Endodermal cell (in vitro differentiated cells): ENCODE results near the gene ANGPTL3. TPM values are rescaled to one million over a fixed set of nuclear protein-coding genes. Genes with fewer than 3 reads are reported as not detected.

Source experiments
- DNase-seq: peaks from one replicate; pipeline ENCODE4 v3.0.0-alpha.2; 2017
- H3K27ac ChIP-seq: 2 replicates; pipeline ENCODE4 v1.5.1; 2013; ENCODE audit warnings: mild to moderate bottlenecking, low read depth, low read length, moderate library complexity
- H3K27me3 ChIP-seq: 2 replicates; pipeline ENCODE4 v1.6.1; 2013; ENCODE audit warnings: mild to moderate bottlenecking, low read length, moderate library complexity; ENCODE audit not compliant: insufficient read depth, control insufficient read depth, poor library complexity, severe bottlenecking
- H3K36me3 ChIP-seq: 2 replicates; pipeline ENCODE4 v1.7.0; 2013; ENCODE audit warnings: mild to moderate bottlenecking, low read length, moderate library complexity; ENCODE audit not compliant: control insufficient read depth, insufficient read depth
- H3K4me1 ChIP-seq: one replicate; pipeline ENCODE4 v1.7.0; 2013; ENCODE audit warnings: low read length; ENCODE audit not compliant: control insufficient read depth, insufficient read depth
- H3K4me3 ChIP-seq: 2 replicates; pipeline ENCODE4 v1.5.1; 2013; ENCODE audit warnings: mild to moderate bottlenecking, low read length, moderate library complexity
- H3K9ac ChIP-seq: 2 replicates; pipeline ENCODE4 v1.6.1; 2013; ENCODE audit warnings: mild to moderate bottlenecking, low read length, moderate library complexity; ENCODE audit not compliant: poor library complexity, severe bottlenecking; ENCODE audit errors: extremely low read depth
- H3K9me3 ChIP-seq: 2 replicates; pipeline ENCODE4 v1.6.1; 2013; ENCODE audit warnings: mild to moderate bottlenecking, low read length, moderate library complexity; ENCODE audit not compliant: control insufficient read depth
- H3K27ac Mint-ChIP-seq: 2 replicates; pipeline ENCODE4 v1.8.0; 2020; ENCODE audit warnings: mixed read lengths
- H3K27me3 Mint-ChIP-seq: 2 replicates; pipeline ENCODE4 v1.8.0; 2021; ENCODE audit warnings: mild to moderate bottlenecking, mixed read lengths; ENCODE audit not compliant: insufficient read depth
- H3K36me3 Mint-ChIP-seq: 2 replicates; pipeline ENCODE4 v1.8.0; 2020; ENCODE audit warnings: low read depth, mixed read lengths
- H3K4me1 Mint-ChIP-seq: 2 replicates; pipeline ENCODE4 v1.8.0; 2020; ENCODE audit warnings: mixed read lengths
- H3K4me3 Mint-ChIP-seq: 2 replicates; pipeline ENCODE4 v1.8.0; 2020; ENCODE audit warnings: mild to moderate bottlenecking, moderate library complexity, mixed read lengths
- H3K9me3 Mint-ChIP-seq: 2 replicates; pipeline ENCODE4 v1.8.0; 2020; ENCODE audit warnings: mild to moderate bottlenecking, mixed read lengths
- WGBS, 2 experiments: methylation state at CpG; one replicate each; pipeline versions ENCODE4 v1.1.5 to v1.1.7; 2013; ENCODE audit warnings: missing lambda C conversion rate in 2 of 2, mixed read lengths in 1 of 2; ENCODE audit not compliant: insufficient coverage in 1 of 2, insufficient read length in 1 of 2; 5-methylcytosine and 5-hydroxymethylcytosine counted together
- total RNA-seq, 2 donors: library from RNA; stranded (reverse); fragmentation: NEBNext Ultra II Directional in 1 of 2; extraction: Animal tissue kit (Norgen Biotek cat#: 25700) in 1 of 2; gene quantifications; 2 replicates in 1 of 2; 3 replicates in 1 of 2; pipeline ENCODE4 v1.2.1, GENCODE V29; 2021
- TF ChIP-seq, protein P1 (sequence below): fragments of 200-600 bp; sonication (generic); conservative IDR thresholded peaks from 2 replicates; pipeline ENCODE4 v1.5.0; 2021; ENCODE audit warnings: antibody characterized with exemption, mild to moderate bottlenecking

ANGPTL3 gene
- total RNA-seq, 2 donors from 2014 or later = not detected

DNA sequence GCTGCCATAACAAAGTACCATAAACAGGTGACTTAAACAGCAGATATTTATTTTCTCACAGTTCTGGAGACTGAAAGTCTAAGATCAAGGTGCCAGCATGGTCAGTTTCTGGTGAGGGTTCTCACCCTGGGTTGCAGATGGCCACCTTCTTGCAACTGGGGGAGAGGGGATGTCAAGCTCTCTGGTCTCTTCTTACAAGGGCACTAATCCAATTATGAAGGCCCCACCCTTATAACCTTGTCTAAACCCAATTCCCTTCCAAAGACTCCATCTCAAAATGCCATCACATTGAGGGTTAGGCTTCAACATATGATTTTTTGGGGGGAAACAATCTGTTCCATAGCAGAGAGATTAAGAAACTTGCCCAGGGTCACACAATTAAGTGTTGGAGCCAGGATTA is 24.8 kb upstream of the ANGPTL3 start:
- Histone ChIP-seq H3K4me1 (no peaks in the 10 kb centered on the region), H3K27me3 (no peaks in the 10 kb centered on the region), H3K9me3 (peaks cover 3% of the 10 kb centered on the region), H3K4me3 (no peak overlapping the region), H3K9ac (no peak overlapping the region), H3K27ac (no peak overlapping the region), H3K36me3 (peaks cover 28% of the 10 kb centered on the region)
- Mint-ChIP-seq H3K36me3 (peaks cover 53% of the 10 kb centered on the region), H3K4me3 (no peak overlapping the region), H3K27me3 (no peaks in the 10 kb centered on the region), H3K27ac (no peak overlapping the region), H3K4me1 (peaks cover 4% of the 10 kb centered on the region), H3K9me3 (peaks cover 13% of the 10 kb centered on the region)
- DNase-seq = no peak
- TF ChIP-seq, protein P1, sequence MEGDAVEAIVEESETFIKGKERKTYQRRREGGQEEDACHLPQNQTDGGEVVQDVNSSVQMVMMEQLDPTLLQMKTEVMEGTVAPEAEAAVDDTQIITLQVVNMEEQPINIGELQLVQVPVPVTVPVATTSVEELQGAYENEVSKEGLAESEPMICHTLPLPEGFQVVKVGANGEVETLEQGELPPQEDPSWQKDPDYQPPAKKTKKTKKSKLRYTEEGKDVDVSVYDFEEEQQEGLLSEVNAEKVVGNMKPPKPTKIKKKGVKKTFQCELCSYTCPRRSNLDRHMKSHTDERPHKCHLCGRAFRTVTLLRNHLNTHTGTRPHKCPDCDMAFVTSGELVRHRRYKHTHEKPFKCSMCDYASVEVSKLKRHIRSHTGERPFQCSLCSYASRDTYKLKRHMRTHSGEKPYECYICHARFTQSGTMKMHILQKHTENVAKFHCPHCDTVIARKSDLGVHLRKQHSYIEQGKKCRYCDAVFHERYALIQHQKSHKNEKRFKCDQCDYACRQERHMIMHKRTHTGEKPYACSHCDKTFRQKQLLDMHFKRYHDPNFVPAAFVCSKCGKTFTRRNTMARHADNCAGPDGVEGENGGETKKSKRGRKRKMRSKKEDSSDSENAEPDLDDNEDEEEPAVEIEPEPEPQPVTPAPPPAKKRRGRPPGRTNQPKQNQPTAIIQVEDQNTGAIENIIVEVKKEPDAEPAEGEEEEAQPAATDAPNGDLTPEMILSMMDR = no peak

GRCh38 chr1:62573675-62574074 is 23.6 kb upstream of the ANGPTL3 start:
- Mint-ChIP-seq H3K27ac (no peak overlapping the region), H3K27me3 (no peaks in the 10 kb centered on the region)
- WGBS, 2 experiments = 43 to 47% methylated on average over 2 of the region's 2 CpGs

GRCh38 chr1:62585469-62586155 is 11.7 kb upstream of the ANGPTL3 start:
- peaks cover 7% of the 10 kb centered on the region for H3K9me3 ChIP-seq
- no peak overlapping the region for H3K4me3 Mint-ChIP-seq
- H3K36me3 Mint-ChIP-seq = peaks cover 33% of the 10 kb centered on the region
- 14% methylated on average over 1 of the region's 1 CpG; no CpG with 5 or more reads in 1 of the 2 experiments for WGBS, 2 experiments
- no peak overlapping the region for H3K4me3 ChIP-seq
- H3K4me1 Mint-ChIP-seq = peaks cover 7% of the 10 kb centered on the region
- H3K27ac Mint-ChIP-seq = peak overlapping the region; percentile 50
- H3K4me1 ChIP-seq = no peaks in the 10 kb centered on the region
- TF ChIP-seq, protein P1 = no peak
- no peak overlapping the region for H3K9ac ChIP-seq
- H3K27me3 ChIP-seq = no peaks in the 10 kb centered on the region
- peaks cover 4% of the 10 kb centered on the region for H3K9me3 Mint-ChIP-seq
- no peaks in the 10 kb centered on the region for H3K27me3 Mint-ChIP-seq
- no peak overlapping the region for H3K27ac ChIP-seq
- peaks cover 45% of the 10 kb centered on the region for H3K36me3 ChIP-seq
- DNase-seq = no peak

More at GRCh38 chr1:62573675-62574074, 23.6 kb upstream of the ANGPTL3 start:
- H3K4me3 Mint-ChIP-seq = no peak overlapping the region
- Histone ChIP-seq H3K4me3 (no peak overlapping the region), H3K9ac (no peak overlapping the region), H3K4me1 (no peaks in the 10 kb centered on the region), H3K9me3 (no peaks in the 10 kb centered on the region), H3K27ac (no peak overlapping the region), H3K36me3 (peaks cover 34% of the 10 kb centered on the region), H3K27me3 (no peaks in the 10 kb centered on the region)
- H3K9me3 Mint-ChIP-seq = peaks cover 9% of the 10 kb centered on the region
- TF ChIP-seq, protein P1 = no peak
- H3K36me3 Mint-ChIP-seq = peaks cover 49% of the 10 kb centered on the region
- DNase-seq = no peak
- peaks cover 4% of the 10 kb centered on the region for H3K4me1 Mint-ChIP-seq
